SHP77 (cell line): ENCODE data around the gene MATN1.

ENCODE experiments used
- DNase-seq, 2 experiments: peaks; one replicate each; lab custom pipeline; 2025; lab: John Stamatoyannopoulos, UW

Gene MATN1

GRCh38 chr1:30745156-30745833 lies 21.9 kb upstream of the MATN1 start:
- DNase-seq, result no peak

GRCh38 chr1:30744060-30744756 lies 20.8 kb upstream of the MATN1 start:
- DNase-seq, result no peak

GRCh38 chr1:30743584-30744059 lies 20.2 kb upstream of the MATN1 start:
- peak in 1 of 2 experiments; percentile 77 for DNase-seq

- DNase-seq, result no peak
Observed at GRCh38 chr1:30742963-30743559, 19.7 kb upstream of the MATN1 start.

- no peak for DNase-seq
Observed at GRCh38 chr1:30742300-30742962, 19.0 kb upstream of the MATN1 start.

- peak; percentile 35 to 62 for DNase-seq
Observed at GRCh38 chr1:30741239-30741894, 18.0 kb upstream of the MATN1 start.

- DNase-seq, result no peak
Observed at GRCh38 chr1:30740251-30741238, 17.2 kb upstream of the MATN1 start.

- DNase-seq, result no peak
Observed at GRCh38 chr1:30739601-30740000, 16.2 kb upstream of the MATN1 start.

- no peak for DNase-seq
Observed at GRCh38 chr1:30738715-30739559, 15.6 kb upstream of the MATN1 start.

- DNase-seq, result no peak
Observed at GRCh38 chr1:30738040-30738714, 14.8 kb upstream of the MATN1 start.

- DNase-seq, result no peak
Observed at GRCh38 chr1:30737357-30738039, 14.1 kb upstream of the MATN1 start.

- no peak for DNase-seq
Observed at GRCh38 chr1:30735668-30736498, 12.5 kb upstream of the MATN1 start.

- DNase-seq, result no peak
Observed at GRCh38 chr1:30735124-30735523, 11.7 kb upstream of the MATN1 start.

GRCh38 chr1:30734580-30734979 lies 11.2 kb upstream of the MATN1 start:
- no peak for DNase-seq

GRCh38 chr1:30734106-30734505 lies 10.7 kb upstream of the MATN1 start:
- no peak for DNase-seq

- no peak for DNase-seq
Observed at GRCh38 chr1:30733493-30733892, 10.1 kb upstream of the MATN1 start.

GRCh38 chr1:30732277-30732996 lies 9.1 kb upstream of the MATN1 start:
- no peak for DNase-seq
